NCI-H446 (cell line): ENCODE measurements around the gene ARL4C.
"Not testable (repeated sequence)": the region's sequence is repeated elsewhere in the genome, so short reads cannot be mapped to it uniquely, and the experiment has no call there.

Experiments
- DNase-seq, 2 experiments: peaks; one replicate each; lab custom pipeline; 2025; lab: John Stamatoyannopoulos, UW

ARL4C gene

GRCh38 chr2:234476766-234477165, 20.1 kb downstream of the ARL4C start:
- no peak for DNase-seq

GRCh38 chr2:234474654-234475053, 22.2 kb downstream of the ARL4C start:
- DNase-seq: no peak

- DNase-seq: no peak
Measured at GRCh38 chr2:234472155-234472554, 24.7 kb downstream of the ARL4C start.

- DNase-seq: no peak
Measured at GRCh38 chr2:234469972-234470371, 26.9 kb downstream of the ARL4C start.

GRCh38 chr2:234469251-234469845, 27.5 kb downstream of the ARL4C start:
- no peak for DNase-seq

- DNase-seq: no peak
Measured at GRCh38 chr2:234468503-234468902, 28.4 kb downstream of the ARL4C start.

GRCh38 chr2:234467289-234467688, 29.6 kb downstream of the ARL4C start:
- DNase-seq: no peak

GRCh38 chr2:234464291-234464645, 32.6 kb downstream of the ARL4C start:
- DNase-seq: no peak

GRCh38 chr2:234463626-234464290, 33.1 kb downstream of the ARL4C start:
- no peak for DNase-seq

GRCh38 chr2:234462218-234462992, 34.5 kb downstream of the ARL4C start:
- DNase-seq: no peak

- no peak for DNase-seq
Measured at GRCh38 chr2:234459401-234460009, 37.4 kb downstream of the ARL4C start.

GRCh38 chr2:234458466-234458865, 38.4 kb downstream of the ARL4C start:
- no peak for DNase-seq

GRCh38 chr2:234457421-234457820, 39.5 kb downstream of the ARL4C start:
- no peak for DNase-seq

- not testable (repeated sequence) for DNase-seq
Measured at GRCh38 chr2:234455246-234455645, 41.6 kb downstream of the ARL4C start.

GRCh38 chr2:234454433-234454832, 42.4 kb downstream of the ARL4C start:
- no peak for DNase-seq

- DNase-seq: no peak
Measured at GRCh38 chr2:234453216-234453615, 43.7 kb downstream of the ARL4C start.

- DNase-seq: no peak
Measured at GRCh38 chr2:234451852-234452625, 44.8 kb downstream of the ARL4C start.

- DNase-seq: no peak
Measured at GRCh38 chr2:234451242-234451641, 45.6 kb downstream of the ARL4C start.

- DNase-seq: no peak
Measured at GRCh38 chr2:234450431-234451124, 46.3 kb downstream of the ARL4C start.

GRCh38 chr2:234448506-234449184, 48.2 kb downstream of the ARL4C start:
- DNase-seq: no peak

- no peak for DNase-seq
Measured at GRCh38 chr2:234447963-234448362, 48.9 kb downstream of the ARL4C start.
